OCI-M1 (cell line): Measurements from ENCODE around the gene HDLBP.
"Not testable (repeated sequence)": the region's sequence is repeated elsewhere in the genome, so short reads cannot be mapped to it uniquely, and the experiment has no call there.

ENCODE experiments used
- DNase-seq: peaks from one replicate; lab custom pipeline; 2025; lab: John Stamatoyannopoulos, UW

The HDLBP gene

GRCh38 chr2:241209271-241209670 lies 106.2 kb downstream of the HDLBP start:
- DNase-seq, result no peak

- DNase-seq, result no peak
Observed at GRCh38 chr2:241208058-241208457, 107.4 kb downstream of the HDLBP start.

GRCh38 chr2:241207641-241208040 lies 107.8 kb downstream of the HDLBP start:
- no peak for DNase-seq

GRCh38 chr2:241207151-241207550 lies 108.3 kb downstream of the HDLBP start:
- no peak for DNase-seq

GRCh38 chr2:241205086-241205485 lies 110.4 kb downstream of the HDLBP start:
- no peak for DNase-seq

- no peak for DNase-seq
Observed at GRCh38 chr2:241204490-241204889, 111.0 kb downstream of the HDLBP start.

- no peak for DNase-seq
Observed at GRCh38 chr2:241204010-241204384, 111.5 kb downstream of the HDLBP start.

- no peak for DNase-seq
Observed at GRCh38 chr2:241203218-241204009, 112.1 kb downstream of the HDLBP start.

GRCh38 chr2:241202681-241203080 lies 112.8 kb downstream of the HDLBP start:
- no peak for DNase-seq

GRCh38 chr2:241202268-241202585 lies 113.2 kb downstream of the HDLBP start:
- no peak for DNase-seq

GRCh38 chr2:241201445-241202267 lies 113.8 kb downstream of the HDLBP start:
- no peak for DNase-seq

- no peak for DNase-seq
Observed at GRCh38 chr2:241200822-241201395, 114.6 kb downstream of the HDLBP start.

GRCh38 chr2:241199897-241200821 lies 115.3 kb downstream of the HDLBP start:
- DNase-seq, result no peak

- DNase-seq, result no peak
Observed at GRCh38 chr2:241199286-241199685, 116.2 kb downstream of the HDLBP start.

- DNase-seq, result no peak
Observed at GRCh38 chr2:241198381-241199279, 116.8 kb downstream of the HDLBP start.

GRCh38 chr2:241197947-241198346 lies 117.5 kb downstream of the HDLBP start:
- no peak for DNase-seq

- DNase-seq, result not testable (repeated sequence)
Observed at GRCh38 chr2:241197246-241197645, 118.2 kb downstream of the HDLBP start.

GRCh38 chr2:241195506-241196130 lies 119.9 kb downstream of the HDLBP start:
- DNase-seq, result no peak

GRCh38 chr2:241194811-241195210 lies 120.7 kb downstream of the HDLBP start:
- no peak for DNase-seq

GRCh38 chr2:241193271-241193670 lies 122.2 kb downstream of the HDLBP start:
- DNase-seq, result no peak
